Measurements from ENCODE around the gene GBP5.
"Not testable (repeated sequence)": the region's sequence is repeated elsewhere in the genome, so short reads cannot be mapped to it uniquely, and the experiment has no call there.

The GBP5 gene

DNA sequence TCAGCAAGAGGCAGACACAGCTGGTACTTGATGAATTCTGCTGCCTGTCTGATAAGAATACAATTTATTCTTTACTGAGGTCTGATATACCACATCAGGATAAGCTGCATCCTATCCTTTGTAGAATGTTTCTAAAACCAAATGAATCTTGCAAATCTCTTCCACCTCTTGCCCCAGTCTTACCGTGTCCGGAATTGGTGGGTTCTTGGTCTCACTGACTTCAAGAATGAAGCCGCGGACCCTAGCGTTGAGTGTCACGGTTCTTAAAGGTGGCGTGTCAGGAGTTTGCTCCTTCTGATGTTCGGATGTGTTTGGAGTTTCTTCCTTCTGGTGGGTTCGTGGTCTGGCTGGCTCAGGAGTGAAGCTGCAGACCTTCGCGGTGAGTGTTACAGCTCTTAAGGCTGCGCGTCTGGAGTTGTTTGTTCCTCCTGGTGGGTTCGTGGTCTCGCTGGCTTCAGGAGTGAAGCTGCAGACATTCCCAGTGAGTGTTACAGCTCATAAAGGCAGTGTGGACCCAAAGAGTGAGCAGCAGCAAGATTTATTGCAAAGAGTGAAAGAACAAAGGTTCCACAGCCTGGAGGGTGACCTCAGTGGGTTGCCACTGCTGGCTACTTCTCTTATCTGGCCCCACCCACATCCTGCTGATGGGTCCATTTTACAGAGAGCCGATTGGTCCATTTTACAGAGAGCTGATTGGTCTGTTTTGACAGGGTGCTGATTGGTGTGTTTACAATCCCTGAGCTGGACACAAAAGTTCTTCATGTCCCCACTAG is at the start of gene GBP5:
Gene GBP5, minus strand, starts transcription at position 592 of the 773 bp plus-strand sequence. CDS start 3,305 bp downstream, outside the sequence.
- peak; percentile 48 for DNase-seq (ENCODE audit: low read depth)

DNA sequence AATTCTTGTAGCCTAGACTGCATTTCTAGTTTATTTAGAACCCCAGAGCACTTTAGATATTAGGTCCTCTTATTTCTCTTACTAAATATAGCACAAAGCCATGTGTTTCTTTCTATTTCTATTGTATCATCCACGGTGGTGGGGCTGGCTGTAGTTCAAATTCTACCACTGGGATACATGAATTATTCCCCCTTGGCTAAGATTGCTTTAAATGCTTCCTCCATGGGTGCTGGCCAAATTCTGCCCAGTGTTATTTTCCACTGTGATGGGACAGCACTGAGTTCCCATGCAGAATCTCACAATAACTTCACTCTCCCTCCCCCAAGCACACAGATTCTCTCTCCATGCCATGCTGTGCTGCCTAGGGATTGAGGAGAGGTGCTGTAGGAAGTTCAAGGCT is 49.7 kb upstream of the GBP5 start:
- no peak for DNase-seq (ENCODE audit: low read depth)

DNA sequence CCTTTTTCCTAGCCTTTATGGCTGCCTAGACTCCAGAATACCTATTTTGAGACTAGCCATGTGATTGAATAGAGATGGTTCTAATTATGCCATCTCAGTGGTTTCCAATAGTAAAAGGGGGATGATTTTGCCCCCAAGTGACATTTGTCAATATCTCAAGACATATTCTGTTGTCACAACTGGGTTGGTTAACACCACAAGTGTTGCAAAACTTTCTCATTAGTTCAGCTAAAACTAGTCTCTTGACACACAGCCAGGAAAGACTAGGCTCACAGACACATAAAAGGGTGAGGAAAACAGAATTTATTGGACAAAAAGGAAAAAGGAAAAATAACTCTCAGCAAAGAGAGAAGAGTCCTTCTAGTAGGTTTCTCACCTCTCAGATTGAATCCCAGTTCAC is 39.9 kb upstream of the GBP5 start:
- DNase-seq (ENCODE audit: low read depth) = no peak

GRCh38 chr1:89311757-89312156 is 39.1 kb upstream of the GBP5 start:
- DNase-seq (ENCODE audit: low read depth) = no peak

DNA sequence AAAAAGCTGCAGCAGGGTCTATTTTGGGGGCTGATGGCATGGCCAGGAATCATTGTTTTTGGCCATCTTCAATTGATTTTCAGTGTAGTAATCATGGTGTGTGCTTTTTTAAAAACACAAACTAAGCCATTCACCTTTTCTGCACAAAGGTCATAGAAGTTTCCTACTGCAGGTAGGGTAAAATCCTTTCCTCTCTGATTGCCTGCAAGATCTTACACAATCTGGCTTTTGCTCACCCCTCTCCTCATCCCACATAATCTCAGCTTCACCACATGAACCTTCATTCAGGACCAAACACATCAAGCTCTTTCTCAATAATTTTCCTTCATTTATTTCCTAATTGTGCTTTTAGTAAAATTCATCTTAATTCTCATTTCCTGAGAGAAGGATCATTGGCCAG is 38.3 kb upstream of the GBP5 start:
- no peak for DNase-seq (ENCODE audit: low read depth)

DNA sequence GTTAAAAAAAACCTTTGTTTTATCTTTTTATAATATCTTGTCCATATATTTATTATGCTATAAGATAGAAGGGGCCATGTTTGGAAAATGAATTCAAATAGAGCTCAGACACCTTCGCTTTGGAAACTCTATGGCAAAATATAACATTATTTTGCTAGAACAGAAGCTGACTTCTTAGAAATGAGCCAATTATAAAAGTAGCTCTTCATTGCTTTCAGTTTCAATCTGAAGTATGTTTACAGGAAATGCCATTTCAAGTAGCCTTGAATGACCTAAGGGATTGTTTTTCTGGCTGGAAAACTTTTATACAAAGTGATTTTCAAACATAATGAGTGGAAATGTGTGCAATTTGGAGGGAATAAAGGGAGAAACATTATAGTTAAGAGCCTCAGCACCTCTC is 37.8 kb upstream of the GBP5 start:
- DNase-seq (ENCODE audit: low read depth) = no peak

DNA sequence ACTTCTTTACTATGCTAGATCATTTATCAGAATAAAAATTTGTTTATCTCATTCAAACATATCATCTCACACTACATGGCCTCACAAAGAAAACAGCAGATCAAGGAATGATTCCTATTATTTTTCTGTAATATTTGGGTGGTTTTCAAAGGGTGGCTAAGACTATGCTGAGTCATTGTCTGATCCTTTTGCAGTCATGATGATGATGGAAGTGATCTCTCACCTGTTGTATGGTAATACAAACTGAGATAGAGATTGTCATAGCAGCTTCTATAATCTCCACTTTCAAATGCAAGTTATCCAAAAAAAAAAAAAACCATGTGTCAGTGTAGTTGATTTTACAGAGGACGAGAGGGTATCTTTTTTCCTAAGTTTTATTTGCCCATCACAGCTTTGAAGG is 37.2 kb upstream of the GBP5 start:
- DNase-seq (ENCODE audit: low read depth) = no peak

DNA sequence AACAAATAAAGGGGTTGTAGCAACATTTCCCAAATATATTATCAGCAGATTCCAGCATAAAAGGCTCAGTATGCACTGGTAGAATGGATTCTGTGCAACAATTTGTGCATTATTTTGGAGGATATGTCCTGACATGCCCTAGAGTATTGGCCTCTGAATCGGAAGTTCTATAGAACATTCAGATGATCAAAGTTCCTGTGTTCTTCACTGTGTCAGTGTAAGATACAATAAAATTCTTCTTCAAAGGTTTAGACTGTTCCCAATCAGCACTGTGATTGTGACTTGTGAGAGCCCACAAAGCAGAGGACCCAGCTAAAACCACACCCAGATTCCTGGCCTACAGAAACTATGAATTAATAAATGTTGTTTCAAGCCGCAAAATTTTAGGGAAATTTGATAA is 33.6 kb upstream of the GBP5 start:
- DNase-seq (ENCODE audit: low read depth) = no peak

- DNase-seq (ENCODE audit: low read depth) = no peak
These were observed 32.8 kb upstream of the GBP5 start for GRCh38 chr1:89305493-89305892.

DNA sequence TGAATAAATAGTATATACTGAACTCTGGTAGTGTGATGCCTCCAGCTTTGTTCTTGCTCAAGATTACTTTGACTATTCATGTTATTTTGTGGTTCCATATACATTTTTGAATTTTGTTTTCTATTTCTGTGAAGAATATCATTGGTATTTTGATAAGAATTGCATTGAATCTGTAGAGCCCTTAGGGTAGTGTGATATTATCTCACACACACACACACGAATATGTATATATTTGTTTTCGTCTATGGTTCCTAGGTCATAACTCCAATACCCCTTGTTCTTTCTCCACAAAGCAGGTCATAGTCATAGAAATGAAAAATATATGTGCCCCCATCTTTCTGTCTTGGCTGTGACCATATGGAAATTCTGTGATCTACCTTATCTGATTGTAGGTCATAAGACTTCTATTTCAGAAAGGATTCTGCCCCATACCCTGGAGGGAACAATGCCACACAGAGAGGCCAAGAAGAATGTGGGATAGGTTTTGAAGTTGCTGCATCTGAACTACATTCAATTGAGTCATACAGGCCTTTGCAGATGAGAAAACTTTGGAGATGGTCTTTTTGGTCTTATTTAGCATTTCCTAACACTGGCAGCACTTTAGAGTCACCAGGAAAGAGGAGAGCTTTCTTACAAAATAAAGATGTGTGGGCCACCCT is 32.0 kb upstream of the GBP5 start:
- no peak for DNase-seq (ENCODE audit: low read depth)

DNA sequence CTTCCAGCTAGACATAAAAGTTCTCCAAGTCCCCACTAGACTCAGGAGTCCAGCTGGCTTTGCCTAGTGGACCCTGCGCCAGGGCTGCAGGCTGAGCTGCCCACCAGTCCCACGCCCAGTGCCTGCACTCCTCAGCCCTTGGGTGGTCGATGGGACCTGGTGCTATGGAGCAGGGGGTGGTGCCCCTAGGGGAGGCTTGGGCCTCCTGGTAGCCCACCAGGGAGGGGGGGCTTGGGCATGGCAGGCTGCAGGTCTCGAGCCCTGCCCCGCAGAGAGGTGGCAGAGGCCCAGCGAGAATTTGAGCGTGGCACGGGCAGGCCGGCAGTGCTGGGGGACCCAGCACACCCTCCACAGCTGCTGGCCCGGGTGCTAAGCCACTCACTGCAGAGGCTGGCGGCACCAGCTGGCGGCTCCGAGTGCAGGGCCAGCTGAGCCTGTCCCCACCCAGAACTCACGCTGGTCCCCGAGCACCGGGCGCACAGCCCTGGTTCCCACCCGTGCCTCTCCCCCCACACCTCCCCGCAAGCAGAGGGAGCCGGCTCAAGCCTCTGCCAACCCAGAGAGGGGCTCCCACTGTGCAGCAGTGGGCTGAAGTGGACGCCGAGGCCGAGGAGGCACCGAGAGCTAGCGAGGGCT is 30.2 kb upstream of the GBP5 start:
- no peak for DNase-seq (ENCODE audit: low read depth)

GRCh38 chr1:89299739-89300463 is 27.2 kb upstream of the GBP5 start:
- not testable (repeated sequence) for DNase-seq (ENCODE audit: low read depth)

DNA sequence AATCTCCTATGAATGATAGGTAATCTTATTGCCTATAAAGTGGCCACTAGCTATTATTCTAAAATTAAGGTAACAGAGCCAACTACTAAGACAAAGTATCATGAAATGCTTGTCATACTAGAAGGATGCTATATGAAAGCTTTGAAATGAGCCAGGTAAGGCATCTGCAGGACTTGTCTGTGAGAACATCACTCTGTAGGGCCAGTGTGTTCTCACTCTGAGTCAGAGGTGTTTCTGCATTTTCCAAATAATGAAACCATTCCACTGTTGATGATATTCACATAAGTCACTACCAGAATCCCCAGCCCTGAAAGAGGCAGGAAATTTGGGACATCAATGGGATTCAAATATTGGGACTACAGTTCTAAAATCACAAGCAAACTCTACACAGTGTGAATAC is 25.8 kb upstream of the GBP5 start:
- DNase-seq (ENCODE audit: low read depth) = no peak

GRCh38 chr1:89295187-89295586 is 22.5 kb upstream of the GBP5 start:
- no peak for DNase-seq (ENCODE audit: low read depth)

- DNase-seq (ENCODE audit: low read depth) = no peak
These were observed 18.6 kb upstream of the GBP5 start for GRCh38 chr1:89291276-89291675.

DNA sequence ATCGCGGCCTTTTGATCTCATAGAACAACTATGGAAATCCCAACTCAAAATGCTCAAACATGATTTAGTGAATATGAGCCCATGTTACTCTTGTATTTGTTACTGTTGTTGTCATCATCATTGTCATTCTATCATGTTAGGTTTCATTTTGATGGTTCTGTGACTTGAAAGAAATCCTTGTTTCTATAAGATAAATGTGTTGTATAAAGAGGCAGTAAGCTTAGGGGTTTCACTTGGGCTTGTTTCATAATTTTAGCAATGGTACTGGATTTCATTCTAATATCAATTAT is 15.3 kb upstream of the GBP5 start:
- DNase-seq (ENCODE audit: low read depth) = no peak

- no peak for DNase-seq (ENCODE audit: low read depth)
These were observed 14.8 kb upstream of the GBP5 start for GRCh38 chr1:89287181-89288050.

DNA sequence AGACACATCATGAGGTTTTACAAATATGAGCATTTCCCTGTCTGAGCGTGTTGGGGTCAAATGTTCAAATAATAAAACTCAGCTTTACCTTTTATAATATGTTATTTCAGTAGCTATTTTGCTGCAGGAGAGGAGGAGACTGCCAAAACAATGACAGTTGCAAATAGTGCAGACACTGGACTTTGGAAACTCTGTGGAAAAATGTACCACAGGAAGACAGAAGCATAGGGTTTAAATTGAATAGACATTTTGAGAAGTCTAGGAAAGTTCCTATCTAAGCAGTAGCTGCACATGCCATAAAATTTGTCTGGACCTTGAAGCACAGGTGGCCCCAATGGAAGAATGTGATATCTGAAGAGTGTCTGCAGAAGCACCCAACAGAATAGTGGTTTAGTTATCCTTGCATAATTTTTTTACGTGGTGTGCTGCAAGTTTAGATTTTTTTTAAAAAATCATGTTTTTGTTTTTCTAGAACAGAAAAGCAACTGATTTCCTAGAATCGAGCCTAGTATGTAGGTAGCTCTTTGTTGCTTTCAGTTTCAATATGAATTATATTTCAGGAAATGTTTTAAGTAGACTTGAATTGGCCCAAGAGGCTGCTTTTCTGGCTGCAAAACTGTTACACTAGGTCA is 14.0 kb upstream of the GBP5 start:
- DNase-seq (ENCODE audit: low read depth) = no peak

- no peak for DNase-seq (ENCODE audit: low read depth)
These were observed 13.2 kb upstream of the GBP5 start for GRCh38 chr1:89285745-89286380.

- DNase-seq (ENCODE audit: low read depth) = not testable (repeated sequence)
These were observed 11.6 kb upstream of the GBP5 start for GRCh38 chr1:89284078-89284763.

Measured in activated T-cell treated with anti-CD3 and anti-CD28 coated beads for 48 hours (primary cell).